HG03469 (cell line): ENCODE measurements around the gene ANKRA2.
"Not testable (repeated sequence)": the region's sequence is repeated elsewhere in the genome, so short reads cannot be mapped to it uniquely, and the experiment has no call there.

Experiments
- ATAC-seq: cut with Tn5 transposase; IDR thresholded peaks from one replicate; pipeline ENCODE4 v1.9.1; 2021; ENCODE audit warnings: mild to moderate bottlenecking, moderate library complexity, moderate number of reproducible peaks; ENCODE audit not compliant: unreplicated experiment

Gene ANKRA2

DNA sequence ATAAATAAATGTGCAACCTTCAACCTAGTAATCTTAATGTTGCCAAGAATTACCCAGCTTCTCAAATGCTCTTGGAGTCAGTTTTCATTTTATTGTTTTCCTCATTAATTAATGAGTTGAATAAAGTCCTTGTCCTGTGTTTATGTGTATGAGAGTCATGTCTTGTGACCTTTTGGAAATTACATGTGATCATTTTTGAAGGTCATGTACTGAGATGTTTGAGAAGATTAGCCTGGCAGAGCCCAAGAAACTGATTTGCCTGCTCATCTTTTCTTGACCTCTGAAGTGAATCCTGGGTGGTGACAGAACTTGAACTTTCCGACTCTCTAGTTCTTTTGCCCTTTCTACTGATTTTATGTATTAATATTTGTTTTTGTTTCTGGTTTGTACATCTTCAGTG is 15.4 kb downstream of the ANKRA2 start:
- no peak for ATAC-seq

- ATAC-seq = no peak
These were observed 20.0 kb downstream of the ANKRA2 start for GRCh38 chr5:73545403-73545779.

GRCh38 chr5:73544429-73545402 is 20.7 kb downstream of the ANKRA2 start:
- no peak for ATAC-seq

DNA sequence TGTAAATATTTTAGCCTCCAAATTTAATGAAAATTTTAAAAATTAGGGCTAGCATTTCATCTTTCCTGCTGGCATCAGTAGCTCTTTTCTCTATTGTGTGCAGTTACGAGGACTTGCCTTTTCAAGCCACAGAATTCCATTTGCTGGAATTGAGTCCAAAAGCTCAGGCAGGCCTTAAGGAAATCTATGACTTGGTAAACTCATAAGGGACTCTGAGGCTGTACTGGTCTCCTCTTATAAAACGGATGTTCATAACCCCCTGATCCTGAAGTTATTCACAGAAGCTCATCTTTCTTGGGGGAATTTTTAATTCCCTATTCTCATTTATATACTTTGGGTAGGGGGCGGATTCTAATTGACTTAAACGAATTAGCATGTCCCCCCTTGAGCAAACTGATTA is 23.4 kb downstream of the ANKRA2 start:
- ATAC-seq = no peak

DNA sequence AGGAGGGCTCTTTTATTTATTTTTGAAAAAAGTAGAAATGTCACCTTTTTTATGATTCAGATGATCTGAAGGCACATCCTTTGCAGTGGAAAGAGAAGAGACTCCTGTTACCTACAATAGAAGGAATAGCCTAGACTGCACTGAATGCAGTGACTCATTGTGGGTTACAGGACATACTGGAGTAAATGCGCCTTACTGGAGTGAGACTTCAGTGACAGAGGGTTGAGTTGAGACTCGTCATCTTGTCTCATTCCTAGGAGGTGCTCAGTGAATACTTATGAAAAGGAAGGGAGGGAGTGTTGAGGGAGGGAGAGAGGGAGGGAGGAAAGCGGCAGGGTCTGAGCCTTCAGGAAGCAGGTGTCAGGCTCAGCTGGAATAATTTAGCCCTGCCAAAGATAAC is 25.2 kb downstream of the ANKRA2 start:
- ATAC-seq = no peak

- ATAC-seq = no peak
These were observed 25.7 kb downstream of the ANKRA2 start for GRCh38 chr5:73539730-73540129.

- ATAC-seq = no peak
These were observed 30.5 kb downstream of the ANKRA2 start for GRCh38 chr5:73534971-73535370.

- no peak for ATAC-seq
These were observed 31.3 kb downstream of the ANKRA2 start for GRCh38 chr5:73534011-73534644.

DNA sequence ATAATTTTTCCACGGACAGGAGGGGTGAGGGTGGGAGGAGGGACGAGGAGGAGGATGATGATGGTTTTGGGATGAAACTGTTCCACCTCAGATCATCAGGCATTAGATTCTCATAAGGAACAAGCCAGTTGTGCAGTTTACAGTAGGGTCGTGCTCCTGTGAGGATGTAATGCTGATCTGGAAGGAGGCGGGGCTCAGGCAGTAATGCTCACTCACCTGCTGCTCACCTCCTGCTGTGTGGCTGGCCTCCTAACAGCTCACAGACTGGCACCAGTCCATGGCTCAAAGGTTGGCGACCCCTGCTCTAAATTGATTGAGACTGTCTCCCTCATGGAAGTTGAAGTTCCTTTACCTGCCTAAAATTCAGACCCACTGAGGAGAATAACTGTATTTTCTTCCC is 33.2 kb downstream of the ANKRA2 start:
- ATAC-seq = no peak

- ATAC-seq = no peak
These were observed 34.1 kb downstream of the ANKRA2 start for GRCh38 chr5:73531356-73531755.

- ATAC-seq = no peak
These were observed 36.4 kb downstream of the ANKRA2 start for GRCh38 chr5:73529081-73529480.

DNA sequence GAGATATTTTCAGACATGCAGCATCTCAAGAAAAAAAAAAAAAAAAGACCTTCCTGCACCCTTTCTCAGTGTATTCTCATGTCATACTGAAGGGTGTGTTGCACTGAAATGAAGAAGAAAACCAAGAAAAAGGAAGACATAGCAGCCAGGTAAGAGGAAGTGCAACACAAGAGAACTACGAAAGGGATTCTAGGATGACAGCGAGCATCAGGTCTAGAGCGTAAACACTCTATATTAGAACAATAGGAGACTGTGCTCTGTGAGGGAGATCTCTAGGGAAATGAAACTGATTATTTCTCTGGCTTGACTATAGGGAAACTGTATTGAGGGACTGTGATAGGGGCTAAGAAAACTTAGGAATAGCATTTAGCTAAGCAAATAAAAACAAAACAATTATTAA is 37.2 kb downstream of the ANKRA2 start:
- ATAC-seq = no peak

GRCh38 chr5:73525606-73526203 is 39.7 kb downstream of the ANKRA2 start:
- no peak for ATAC-seq

DNA sequence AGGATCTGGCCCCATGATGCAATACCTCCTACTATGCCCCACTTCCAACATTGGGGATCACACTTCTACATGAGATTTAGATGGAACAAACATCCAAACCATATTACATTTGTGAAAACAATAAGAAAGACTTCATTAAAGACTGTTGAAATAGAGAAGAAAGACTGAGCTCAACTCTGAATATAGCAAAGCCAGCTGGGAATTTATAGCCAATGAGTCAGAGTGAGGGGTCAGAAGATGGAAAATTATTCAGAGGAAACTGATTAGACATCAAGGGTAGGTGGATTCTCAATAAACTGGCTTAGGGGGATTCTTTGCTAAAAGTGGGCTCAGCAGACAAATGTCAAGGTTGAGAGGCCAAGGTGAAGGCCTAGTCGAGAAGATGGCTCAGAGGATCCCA is 41.6 kb downstream of the ANKRA2 start:
- ATAC-seq = no peak

GRCh38 chr5:73522989-73523388 is 42.5 kb downstream of the ANKRA2 start:
- ATAC-seq = no peak

- peak; percentile 67 for ATAC-seq
These were observed 45.7 kb downstream of the ANKRA2 start for GRCh38 chr5:73519531-73520283.

GRCh38 chr5:73515232-73515631 is 50.2 kb downstream of the ANKRA2 start:
- no peak for ATAC-seq

GRCh38 chr5:73514418-73514817 is 51.0 kb downstream of the ANKRA2 start:
- no peak for ATAC-seq

GRCh38 chr5:73513996-73514395 is 51.4 kb downstream of the ANKRA2 start:
- ATAC-seq = no peak

DNA sequence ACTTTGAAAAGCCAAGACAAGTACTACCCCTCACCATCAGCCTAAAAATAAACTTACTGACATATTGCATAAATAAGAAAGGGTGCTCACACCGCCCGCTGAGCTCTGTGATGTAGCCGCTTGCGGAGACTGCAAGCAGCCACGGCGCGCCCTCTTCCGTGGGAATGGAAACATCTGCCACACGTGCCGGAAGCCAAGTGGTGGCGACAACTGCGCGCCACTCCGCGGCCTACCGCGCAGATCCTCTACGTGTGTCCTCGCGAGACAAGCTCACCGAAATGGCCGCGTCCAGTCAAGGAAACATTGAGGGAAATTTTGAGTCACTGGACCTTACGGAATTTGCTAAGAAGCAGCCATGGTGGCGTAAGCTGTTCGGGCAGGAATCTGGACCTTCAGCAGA is 56.9 kb downstream of the ANKRA2 start:
- not testable (repeated sequence) for ATAC-seq

GRCh38 chr5:73507062-73507461 is 58.4 kb downstream of the ANKRA2 start:
- ATAC-seq = no peak
